Vagina (tissue), 2 donors: ENCODE data around the gene SLC22A23. TPM values are rescaled to one million over a fixed set of nuclear protein-coding genes. Genes with fewer than 3 reads are reported as not detected.

Source experiments
- DNase-seq, 2 donors: peaks; one replicate each; pipeline ENCODE4 v3.0.0-alpha.2; 2017; ENCODE audit errors: extremely low spot score in 2 of 2
- H3K27ac ChIP-seq: fragments of 200-600 bp; sonication (generic); one replicate; pipeline ENCODE4 v1.5.1; 2019
- H3K27me3 ChIP-seq: fragments of 200-600 bp; sonication (generic); one replicate; pipeline ENCODE4 v1.5.1; 2019
- H3K36me3 ChIP-seq, 2 donors: fragments of 200-600 bp; sonication (generic); one replicate each; pipeline ENCODE4 v1.5.1; 2017 to 2019
- H3K4me1 ChIP-seq: fragments of 200-600 bp; sonication (generic); one replicate; pipeline ENCODE4 v1.5.1; 2019
- H3K4me3 ChIP-seq, 2 donors: fragments of 200-600 bp; sonication (generic); 1 replicate in 1 of 2; 2 replicates in 1 of 2; pipeline ENCODE4 v1.5.1; 2016 to 2019
- H3K9me3 ChIP-seq: fragments of 200-600 bp; sonication (generic); one replicate; pipeline ENCODE4 v1.5.1; 2019
- POLR2A ChIP-seq, 2 donors: fragments of 450-650 bp; IDR thresholded peaks; one replicate each; pipeline ENCODE4 v1.6.1; 2017; ENCODE audit warnings: antibody characterized with exemption in 2 of 2, mild to moderate bottlenecking in 2 of 2, moderate library complexity in 2 of 2
- POLR2AphosphoS5 ChIP-seq, 2 donors: sonication (generic); formaldehyde crosslinking; IDR thresholded peaks; one replicate each; pipeline ENCODE4 v1.9.0; 2017; ENCODE audit warnings: antibody characterized with exemption in 2 of 2, mild to moderate bottlenecking in 2 of 2, low read depth in 1 of 2; ENCODE audit not compliant: insufficient read depth in 1 of 2
- intact Hi-C: fragments of 100-400 bp; cut with DNase I; formaldehyde crosslinking; loops from one replicate; pipeline ENCODE4 v1.15.1; 2023
- total RNA-seq: library from RNA; depleted of rRNA; stranded (reverse); fragments of >200 nt; gene quantifications from one replicate; pipeline ENCODE4 v1.2.3, GENCODE V29; 2016
- TF ChIP-seq, protein P1 (sequence below), 3 experiments: fragments of 450-650 bp in 2 of 3; fragments of 200-600 bp in 1 of 3; sonication (generic) in 1 of 3; IDR thresholded peaks; one replicate each; pipeline ENCODE4 v1.5.1; 2017 to 2019; ENCODE audit warnings: antibody characterized with exemption in 3 of 3, mild to moderate bottlenecking in 2 of 3, moderate library complexity in 2 of 3

Gene SLC22A23
- total RNA-seq, 1 donor from 2014 or later, result 40.5 TPM

DNA sequence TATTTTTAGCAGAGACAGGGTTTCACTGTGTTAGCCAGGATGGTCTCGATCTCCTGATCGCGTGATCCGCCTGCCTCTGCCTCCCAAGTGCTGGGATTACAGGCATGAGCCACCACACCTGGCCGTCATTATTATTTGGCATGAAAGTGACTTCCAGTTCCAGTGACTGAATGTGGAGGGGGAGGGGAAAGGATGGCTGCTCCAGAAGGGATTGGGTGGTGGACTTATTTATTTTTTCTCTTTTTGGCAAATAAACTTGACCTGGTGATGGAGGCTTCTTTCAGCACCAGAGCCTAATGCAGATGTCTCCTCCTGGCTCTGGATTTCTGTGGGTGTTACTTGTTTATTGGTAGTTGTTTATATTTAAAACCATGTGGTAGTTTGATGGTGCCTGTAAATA is 16.9 kb upstream of the SLC22A23 start:
- H3K36me3 ChIP-seq, result no peaks in the 10 kb centered on the region
- H3K9me3 ChIP-seq, result no peaks in the 10 kb centered on the region
- TF ChIP-seq POLR2AphosphoS5 (IDR thresholded peaks at IDR 0.05; ENCODE audit: insufficient read depth in 1 of 2, low read depth in 1 of 2), result no peak
- TF ChIP-seq, protein P1, sequence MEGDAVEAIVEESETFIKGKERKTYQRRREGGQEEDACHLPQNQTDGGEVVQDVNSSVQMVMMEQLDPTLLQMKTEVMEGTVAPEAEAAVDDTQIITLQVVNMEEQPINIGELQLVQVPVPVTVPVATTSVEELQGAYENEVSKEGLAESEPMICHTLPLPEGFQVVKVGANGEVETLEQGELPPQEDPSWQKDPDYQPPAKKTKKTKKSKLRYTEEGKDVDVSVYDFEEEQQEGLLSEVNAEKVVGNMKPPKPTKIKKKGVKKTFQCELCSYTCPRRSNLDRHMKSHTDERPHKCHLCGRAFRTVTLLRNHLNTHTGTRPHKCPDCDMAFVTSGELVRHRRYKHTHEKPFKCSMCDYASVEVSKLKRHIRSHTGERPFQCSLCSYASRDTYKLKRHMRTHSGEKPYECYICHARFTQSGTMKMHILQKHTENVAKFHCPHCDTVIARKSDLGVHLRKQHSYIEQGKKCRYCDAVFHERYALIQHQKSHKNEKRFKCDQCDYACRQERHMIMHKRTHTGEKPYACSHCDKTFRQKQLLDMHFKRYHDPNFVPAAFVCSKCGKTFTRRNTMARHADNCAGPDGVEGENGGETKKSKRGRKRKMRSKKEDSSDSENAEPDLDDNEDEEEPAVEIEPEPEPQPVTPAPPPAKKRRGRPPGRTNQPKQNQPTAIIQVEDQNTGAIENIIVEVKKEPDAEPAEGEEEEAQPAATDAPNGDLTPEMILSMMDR (IDR thresholded peaks at IDR 0.05), result no peak
- no peak for DNase-seq
- intact Hi-C loops, result no loop called here
- no peaks in the 10 kb centered on the region for H3K27me3 ChIP-seq
- H3K4me3 ChIP-seq, result no peak overlapping the region
- H3K4me1 ChIP-seq, result peaks cover 18% of the 10 kb centered on the region
- H3K27ac ChIP-seq, result no peak overlapping the region

GRCh38 chr6:3471711-3472110 is 14.9 kb upstream of the SLC22A23 start:
- intact Hi-C loops, result no loop called here
- no peak for DNase-seq
- Histone ChIP-seq H3K9me3 (no peaks in the 10 kb centered on the region), H3K4me1 (peaks cover 24% of the 10 kb centered on the region), H3K36me3 (no peaks in the 10 kb centered on the region), H3K4me3 (no peak overlapping the region), H3K27ac (no peak overlapping the region), H3K27me3 (no peaks in the 10 kb centered on the region)
- no peak for TF ChIP-seq POLR2AphosphoS5 (IDR thresholded peaks at IDR 0.05; ENCODE audit: insufficient read depth in 1 of 2, low read depth in 1 of 2)
- TF ChIP-seq, protein P1 (IDR thresholded peaks at IDR 0.05), result no peak
- no peak for TF ChIP-seq POLR2A (IDR thresholded peaks at IDR 0.05)

GRCh38 chr6:3471286-3471685 is 14.4 kb upstream of the SLC22A23 start:
- TF ChIP-seq, protein P1 (IDR thresholded peaks at IDR 0.05), result no peak
- no peak for TF ChIP-seq POLR2A (IDR thresholded peaks at IDR 0.05)
- H3K4me1 ChIP-seq, result peaks cover 24% of the 10 kb centered on the region
- no peak overlapping the region for H3K4me3 ChIP-seq
- no peak for DNase-seq
- H3K9me3 ChIP-seq, result no peaks in the 10 kb centered on the region
- H3K36me3 ChIP-seq, result no peaks in the 10 kb centered on the region
- no peaks in the 10 kb centered on the region for H3K27me3 ChIP-seq
- intact Hi-C loops, result no loop called here
- no peak overlapping the region for H3K27ac ChIP-seq

DNA sequence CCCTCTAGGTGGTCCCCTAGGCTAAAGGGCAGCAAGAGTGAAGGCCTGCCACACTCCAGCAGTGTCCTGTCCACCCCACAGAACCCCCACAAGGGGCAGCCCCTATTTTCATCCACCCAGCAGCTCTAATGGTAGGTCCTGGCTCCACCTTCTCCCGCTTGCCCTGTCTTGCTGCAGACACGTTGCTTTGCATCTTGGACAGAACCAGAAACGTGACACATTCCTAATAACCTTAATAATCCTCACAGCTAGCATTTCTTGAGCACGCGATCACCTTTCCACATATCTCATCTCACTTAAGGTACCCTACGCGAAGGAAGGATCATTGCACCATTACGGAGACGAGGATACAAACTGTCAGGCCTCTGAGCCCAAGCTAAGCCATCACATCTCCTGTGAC is 11.7 kb upstream of the SLC22A23 start:
- no peak for DNase-seq
- Histone ChIP-seq H3K9me3 (no peaks in the 10 kb centered on the region), H3K4me1 (peaks cover 15% of the 10 kb centered on the region), H3K27me3 (no peaks in the 10 kb centered on the region), H3K4me3 (no peak overlapping the region), H3K36me3 (no peaks in the 10 kb centered on the region), H3K27ac (no peak overlapping the region)
- intact Hi-C loops, result no loop called here
- TF ChIP-seq POLR2A (IDR thresholded peaks at IDR 0.05) (no peak), POLR2AphosphoS5 (IDR thresholded peaks at IDR 0.05; ENCODE audit: insufficient read depth in 1 of 2, low read depth in 1 of 2) (no peak)
- TF ChIP-seq, protein P1 (IDR thresholded peaks at IDR 0.05), result no peak

- Histone ChIP-seq H3K36me3 (no peaks in the 10 kb centered on the region), H3K9me3 (no peaks in the 10 kb centered on the region)
Measured at GRCh38 chr6:3467996-3468395, 11.1 kb upstream of the SLC22A23 start.

More at GRCh38 chr6:3467996-3468395, 11.1 kb upstream of the SLC22A23 start:
- TF ChIP-seq POLR2A (IDR thresholded peaks at IDR 0.05) (no peak), POLR2AphosphoS5 (IDR thresholded peaks at IDR 0.05; ENCODE audit: insufficient read depth in 1 of 2, low read depth in 1 of 2) (no peak)
- TF ChIP-seq, protein P1 (IDR thresholded peaks at IDR 0.05), result no peak
- Histone ChIP-seq H3K27ac (no peak overlapping the region), H3K4me3 (no peak overlapping the region), H3K27me3 (no peaks in the 10 kb centered on the region), H3K4me1 (peaks cover 13% of the 10 kb centered on the region)
- intact Hi-C loops, result no loop called here
- no peak for DNase-seq
